Neuron (in vitro differentiated cells): Measurements from ENCODE around the gene FAM168B.
"Not testable (repeated sequence)": the region's sequence is repeated elsewhere in the genome, so short reads cannot be mapped to it uniquely, and the experiment has no call there.

Experiments used
- H2AFZ ChIP-seq: one replicate; pipeline ENCODE4 v1.6.1; 2013; ENCODE audit warnings: low read depth, mild to moderate bottlenecking, inconsistent platforms, low read length, moderate library complexity
- H3K27me3 ChIP-seq: one replicate; pipeline ENCODE4 v1.6.1; 2013; ENCODE audit warnings: low read length; ENCODE audit not compliant: insufficient read depth
- H3K36me3 ChIP-seq: one replicate; pipeline ENCODE4 v1.6.1; 2013; ENCODE audit warnings: low read length; ENCODE audit not compliant: insufficient read depth
- H3K4me1 ChIP-seq: one replicate; pipeline ENCODE4 v1.6.1; 2013; ENCODE audit warnings: low read length; ENCODE audit not compliant: insufficient read depth
- H3K4me3 ChIP-seq: 2 replicates; pipeline ENCODE4 v1.5.1; 2013; ENCODE audit warnings: mild to moderate bottlenecking, low read length, moderate library complexity
- H3K9me3 ChIP-seq: one replicate; pipeline ENCODE4 v1.6.1; 2013; ENCODE audit warnings: low read length

Gene FAM168B

GRCh38 chr2:131081190-131081589 is 12.1 kb downstream of the FAM168B start:
- H3K9me3 ChIP-seq = peaks cover 4% of the 10 kb centered on the region
- H3K36me3 ChIP-seq = peaks cover 79% of the 10 kb centered on the region
- no peak overlapping the region for H3K4me3 ChIP-seq
- no peaks in the 10 kb centered on the region for H3K27me3 ChIP-seq
- H3K4me1 ChIP-seq = no peaks in the 10 kb centered on the region
- H2AFZ ChIP-seq = no peak overlapping the region

GRCh38 chr2:131079931-131080330 is 13.3 kb downstream of the FAM168B start:
- not testable (repeated sequence) for H3K9me3 ChIP-seq, H2AFZ ChIP-seq, H3K4me3 ChIP-seq, H3K4me1 ChIP-seq, H3K27me3 ChIP-seq
- peaks cover 77% of the 10 kb centered on the region for H3K36me3 ChIP-seq

GRCh38 chr2:131077966-131078365 is 15.3 kb downstream of the FAM168B start:
- no peak overlapping the region for H2AFZ ChIP-seq
- H3K9me3 ChIP-seq = no peaks in the 10 kb centered on the region
- H3K27me3 ChIP-seq = no peaks in the 10 kb centered on the region
- no peaks in the 10 kb centered on the region for H3K4me1 ChIP-seq
- H3K36me3 ChIP-seq = peaks cover 83% of the 10 kb centered on the region
- no peak overlapping the region for H3K4me3 ChIP-seq

GRCh38 chr2:131077182-131077846 is 15.9 kb downstream of the FAM168B start:
- H2AFZ ChIP-seq = no peak overlapping the region
- no peaks in the 10 kb centered on the region for H3K27me3 ChIP-seq
- no peak overlapping the region for H3K4me3 ChIP-seq
- peaks cover 86% of the 10 kb centered on the region for H3K36me3 ChIP-seq
- H3K9me3 ChIP-seq = no peaks in the 10 kb centered on the region
- H3K4me1 ChIP-seq = no peaks in the 10 kb centered on the region

- H3K9me3 ChIP-seq = no peaks in the 10 kb centered on the region
- no peak overlapping the region for H3K4me3 ChIP-seq
- H3K27me3 ChIP-seq = no peaks in the 10 kb centered on the region
- H3K36me3 ChIP-seq = peaks cover 84% of the 10 kb centered on the region
- H3K4me1 ChIP-seq = no peaks in the 10 kb centered on the region
- no peak overlapping the region for H2AFZ ChIP-seq
These were observed 16.6 kb downstream of the FAM168B start for GRCh38 chr2:131076707-131077106.

- H3K4me1 ChIP-seq, H3K27me3 ChIP-seq, H3K4me3 ChIP-seq, H2AFZ ChIP-seq, H3K9me3 ChIP-seq: not testable (repeated sequence)
- peaks cover 85% of the 10 kb centered on the region for H3K36me3 ChIP-seq
These were observed 17.7 kb downstream of the FAM168B start for GRCh38 chr2:131075578-131075977.

- Histone ChIP-seq H3K4me1 (peaks cover 13% of the 10 kb centered on the region), H3K36me3 (peaks cover 74% of the 10 kb centered on the region)
- not testable (repeated sequence) for H3K9me3 ChIP-seq, H2AFZ ChIP-seq, H3K4me3 ChIP-seq, H3K27me3 ChIP-seq
These were observed 25.1 kb downstream of the FAM168B start for GRCh38 chr2:131068172-131068571.

- H3K9me3 ChIP-seq = peaks cover 2% of the 10 kb centered on the region
- H3K4me1 ChIP-seq = peaks cover 13% of the 10 kb centered on the region
- peaks cover 74% of the 10 kb centered on the region for H3K36me3 ChIP-seq
- no peak overlapping the region for H3K4me3 ChIP-seq
- no peaks in the 10 kb centered on the region for H3K27me3 ChIP-seq
- H2AFZ ChIP-seq = no peak overlapping the region
These were observed 25.7 kb downstream of the FAM168B start for GRCh38 chr2:131067465-131068125.

- Histone ChIP-seq H3K36me3 (peaks cover 64% of the 10 kb centered on the region), H2AFZ (no peak overlapping the region), H3K27me3 (no peaks in the 10 kb centered on the region), H3K4me3 (no peak overlapping the region), H3K4me1 (peaks cover 13% of the 10 kb centered on the region), H3K9me3 (peaks cover 2% of the 10 kb centered on the region)
These were observed 28.4 kb downstream of the FAM168B start for GRCh38 chr2:131064589-131065512.

- H3K9me3 ChIP-seq = peaks cover 2% of the 10 kb centered on the region
- H3K27me3 ChIP-seq = no peaks in the 10 kb centered on the region
- no peak overlapping the region for H2AFZ ChIP-seq
- H3K4me3 ChIP-seq = no peak overlapping the region
- peaks cover 13% of the 10 kb centered on the region for H3K4me1 ChIP-seq
- H3K36me3 ChIP-seq = peaks cover 60% of the 10 kb centered on the region
These were observed 29.6 kb downstream of the FAM168B start for GRCh38 chr2:131063501-131064283.

- Histone ChIP-seq H3K9me3 (no peaks in the 10 kb centered on the region), H2AFZ (no peak overlapping the region), H3K36me3 (peaks cover 70% of the 10 kb centered on the region)
These were observed 34.3 kb downstream of the FAM168B start for GRCh38 chr2:131058920-131059319.

GRCh38 chr2:131058214-131058843 is 34.9 kb downstream of the FAM168B start:
- Histone ChIP-seq H3K4me3 (no peak overlapping the region), H3K9me3 (no peaks in the 10 kb centered on the region), H2AFZ (no peak overlapping the region), H3K27me3 (no peaks in the 10 kb centered on the region), H3K36me3 (peaks cover 71% of the 10 kb centered on the region), H3K4me1 (no peaks in the 10 kb centered on the region)

More at GRCh38 chr2:131058920-131059319, 34.3 kb downstream of the FAM168B start:
- Histone ChIP-seq H3K4me1 (no peaks in the 10 kb centered on the region), H3K27me3 (no peaks in the 10 kb centered on the region), H3K4me3 (no peak overlapping the region)
